Vagina (tissue), 2 donors: ENCODE data around the gene GNB1L. TPM values are rescaled to one million over a fixed set of nuclear protein-coding genes. Genes with fewer than 3 reads are reported as not detected.

Experiments
- DNase-seq, 2 donors: peaks; one replicate each; pipeline ENCODE4 v3.0.0-alpha.2; 2017; ENCODE audit errors: extremely low spot score in 2 of 2
- H3K27ac ChIP-seq: fragments of 200-600 bp; sonication (generic); one replicate; pipeline ENCODE4 v1.5.1; 2019
- H3K27me3 ChIP-seq: fragments of 200-600 bp; sonication (generic); one replicate; pipeline ENCODE4 v1.5.1; 2019
- H3K36me3 ChIP-seq, 2 donors: fragments of 200-600 bp; sonication (generic); one replicate each; pipeline ENCODE4 v1.5.1; 2017 to 2019
- H3K4me1 ChIP-seq: fragments of 200-600 bp; sonication (generic); one replicate; pipeline ENCODE4 v1.5.1; 2019
- H3K4me3 ChIP-seq, 2 donors: fragments of 200-600 bp; sonication (generic); 1 replicate in 1 of 2; 2 replicates in 1 of 2; pipeline ENCODE4 v1.5.1; 2016 to 2019
- H3K9me3 ChIP-seq: fragments of 200-600 bp; sonication (generic); one replicate; pipeline ENCODE4 v1.5.1; 2019
- POLR2A ChIP-seq, 2 donors: fragments of 450-650 bp; IDR thresholded peaks; one replicate each; pipeline ENCODE4 v1.6.1; 2017; ENCODE audit warnings: antibody characterized with exemption in 2 of 2, mild to moderate bottlenecking in 2 of 2, moderate library complexity in 2 of 2
- POLR2AphosphoS5 ChIP-seq, 2 donors: sonication (generic); formaldehyde crosslinking; IDR thresholded peaks; one replicate each; pipeline ENCODE4 v1.9.0; 2017; ENCODE audit warnings: antibody characterized with exemption in 2 of 2, mild to moderate bottlenecking in 2 of 2, low read depth in 1 of 2; ENCODE audit not compliant: insufficient read depth in 1 of 2
- intact Hi-C: fragments of 100-400 bp; cut with DNase I; formaldehyde crosslinking; loops from one replicate; pipeline ENCODE4 v1.15.1; 2023
- total RNA-seq: library from RNA; depleted of rRNA; stranded (reverse); fragments of >200 nt; gene quantifications from one replicate; pipeline ENCODE4 v1.2.3, GENCODE V29; 2016
- TF ChIP-seq, protein P1 (sequence below), 3 experiments: fragments of 450-650 bp in 2 of 3; fragments of 200-600 bp in 1 of 3; sonication (generic) in 1 of 3; IDR thresholded peaks; one replicate each; pipeline ENCODE4 v1.5.1; 2017 to 2019; ENCODE audit warnings: antibody characterized with exemption in 3 of 3, mild to moderate bottlenecking in 2 of 3, moderate library complexity in 2 of 3

GNB1L gene
- total RNA-seq, 1 donor from 2014 or later = 14.0 TPM

DNA sequence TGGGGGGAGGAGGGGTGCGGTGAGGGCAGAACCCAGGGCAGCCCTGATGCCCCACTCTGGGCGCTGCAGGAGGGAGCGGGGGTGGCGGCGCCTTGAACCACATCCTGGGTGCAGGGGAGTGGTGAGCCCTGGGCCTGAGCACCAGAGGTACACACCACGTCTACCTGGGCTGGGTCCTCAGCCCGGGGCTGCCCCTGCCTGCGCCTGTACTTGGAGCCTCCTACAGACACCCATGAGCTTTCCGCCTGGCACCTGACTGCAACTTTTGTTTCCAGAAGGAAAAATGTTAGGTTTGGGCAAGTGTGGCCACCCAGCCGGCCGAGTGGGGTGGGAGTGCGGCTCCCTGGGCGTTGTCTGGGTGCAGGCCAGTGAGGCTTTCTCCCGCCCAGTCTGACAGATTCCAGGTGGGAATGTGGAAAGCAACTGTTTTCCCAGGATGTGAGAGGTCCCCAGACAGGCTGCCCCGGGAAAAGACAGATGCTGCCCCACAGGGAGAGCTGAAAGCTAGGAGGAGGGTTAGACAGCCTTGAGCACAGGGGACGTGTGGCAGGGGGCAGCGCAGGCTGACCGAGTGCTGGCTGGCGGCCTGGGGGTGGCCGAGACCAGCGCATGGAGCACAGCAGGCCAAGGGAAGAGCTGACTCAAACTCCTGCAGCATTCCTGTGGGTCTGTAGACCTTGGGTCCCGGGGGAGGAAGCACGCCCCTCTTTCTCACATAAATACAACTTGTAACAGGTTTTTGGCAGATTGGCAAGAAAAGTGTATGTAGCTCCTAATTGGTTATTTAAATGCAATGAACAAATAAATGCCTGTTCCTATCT is 44.1 kb downstream of the GNB1L start:
- Histone ChIP-seq H3K27me3 (no peaks in the 10 kb centered on the region), H3K36me3 (no peaks in the 10 kb centered on the region), H3K9me3 (no peaks in the 10 kb centered on the region), H3K27ac (no peak overlapping the region), H3K4me3 (no peak overlapping the region), H3K4me1 (peaks cover 34% of the 10 kb centered on the region)
- no peak for DNase-seq
- intact Hi-C loops = no loop called here
- TF ChIP-seq, protein P1, sequence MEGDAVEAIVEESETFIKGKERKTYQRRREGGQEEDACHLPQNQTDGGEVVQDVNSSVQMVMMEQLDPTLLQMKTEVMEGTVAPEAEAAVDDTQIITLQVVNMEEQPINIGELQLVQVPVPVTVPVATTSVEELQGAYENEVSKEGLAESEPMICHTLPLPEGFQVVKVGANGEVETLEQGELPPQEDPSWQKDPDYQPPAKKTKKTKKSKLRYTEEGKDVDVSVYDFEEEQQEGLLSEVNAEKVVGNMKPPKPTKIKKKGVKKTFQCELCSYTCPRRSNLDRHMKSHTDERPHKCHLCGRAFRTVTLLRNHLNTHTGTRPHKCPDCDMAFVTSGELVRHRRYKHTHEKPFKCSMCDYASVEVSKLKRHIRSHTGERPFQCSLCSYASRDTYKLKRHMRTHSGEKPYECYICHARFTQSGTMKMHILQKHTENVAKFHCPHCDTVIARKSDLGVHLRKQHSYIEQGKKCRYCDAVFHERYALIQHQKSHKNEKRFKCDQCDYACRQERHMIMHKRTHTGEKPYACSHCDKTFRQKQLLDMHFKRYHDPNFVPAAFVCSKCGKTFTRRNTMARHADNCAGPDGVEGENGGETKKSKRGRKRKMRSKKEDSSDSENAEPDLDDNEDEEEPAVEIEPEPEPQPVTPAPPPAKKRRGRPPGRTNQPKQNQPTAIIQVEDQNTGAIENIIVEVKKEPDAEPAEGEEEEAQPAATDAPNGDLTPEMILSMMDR (IDR thresholded peaks at IDR 0.05) = no peak
- no peak for TF ChIP-seq POLR2AphosphoS5 (IDR thresholded peaks at IDR 0.05; ENCODE audit: insufficient read depth in 1 of 2, low read depth in 1 of 2)

DNA sequence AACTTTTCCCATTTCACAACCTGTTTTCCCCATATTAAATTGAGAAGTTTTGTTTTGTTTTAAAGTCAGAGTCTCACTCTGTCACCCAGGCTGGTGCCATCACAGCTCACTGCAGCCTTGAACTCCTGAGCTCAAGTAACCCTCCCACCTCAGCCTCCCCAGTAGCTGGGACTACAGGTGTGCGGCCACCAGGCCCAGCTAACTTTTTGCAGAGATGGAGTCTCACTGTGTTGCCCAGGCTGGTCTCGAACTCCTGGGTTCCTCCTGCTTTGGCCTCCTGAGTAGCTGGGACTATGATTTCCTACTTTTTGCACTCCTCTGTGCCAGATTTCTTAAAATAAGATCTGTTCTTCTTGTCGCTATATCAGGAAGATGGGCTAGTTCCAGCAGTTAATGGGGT is 44.9 kb downstream of the GNB1L start:
- Histone ChIP-seq H3K4me3 (no peak overlapping the region), H3K27me3 (no peaks in the 10 kb centered on the region), H3K9me3 (no peaks in the 10 kb centered on the region), H3K4me1 (peaks cover 38% of the 10 kb centered on the region), H3K27ac (no peak overlapping the region), H3K36me3 (no peaks in the 10 kb centered on the region)
- no peak for DNase-seq
- intact Hi-C loops = no loop called here
- TF ChIP-seq, protein P1 (IDR thresholded peaks at IDR 0.05) = no peak
- TF ChIP-seq POLR2AphosphoS5 (IDR thresholded peaks at IDR 0.05; ENCODE audit: insufficient read depth in 1 of 2, low read depth in 1 of 2) (no peak), POLR2A (IDR thresholded peaks at IDR 0.05) (no peak)

DNA sequence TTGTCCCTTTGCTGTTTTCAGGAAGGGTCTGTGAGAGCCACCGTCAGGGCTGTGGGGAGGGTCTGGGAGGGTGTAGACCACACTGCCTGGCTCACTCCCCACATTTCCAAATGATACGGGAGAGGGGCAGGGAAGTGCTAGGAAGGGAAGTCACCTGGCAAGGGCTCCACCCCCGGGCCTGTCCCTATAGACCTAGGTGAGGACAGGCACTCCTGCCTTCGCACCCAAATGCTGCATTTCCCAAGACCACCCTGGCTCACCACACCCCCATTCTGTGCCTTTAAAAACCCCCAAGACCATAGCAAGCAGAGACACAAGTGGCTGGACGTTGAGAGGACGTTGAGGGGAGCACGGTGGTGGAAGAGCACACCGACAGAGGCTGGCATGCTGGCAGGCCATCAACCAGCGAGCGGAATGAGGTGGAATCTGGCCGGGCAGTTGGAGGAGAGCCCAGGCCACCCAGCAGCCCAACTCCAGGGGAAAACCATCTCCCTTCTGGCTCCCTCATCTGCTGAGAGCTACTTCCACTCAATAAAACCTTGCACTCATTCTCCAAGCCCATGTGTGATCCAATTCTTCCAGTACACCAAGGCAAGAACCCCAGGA is 45.7 kb downstream of the GNB1L start:
- Histone ChIP-seq H3K27me3 (no peaks in the 10 kb centered on the region), H3K9me3 (no peaks in the 10 kb centered on the region), H3K27ac (no peak overlapping the region), H3K36me3 (no peaks in the 10 kb centered on the region), H3K4me1 (peaks cover 38% of the 10 kb centered on the region), H3K4me3 (no peak overlapping the region)
- TF ChIP-seq POLR2A (IDR thresholded peaks at IDR 0.05) = no peak
- no peak for TF ChIP-seq POLR2AphosphoS5 (IDR thresholded peaks at IDR 0.05; ENCODE audit: insufficient read depth in 1 of 2, low read depth in 1 of 2)
- intact Hi-C loops = no loop called here
- DNase-seq = no peak

DNA sequence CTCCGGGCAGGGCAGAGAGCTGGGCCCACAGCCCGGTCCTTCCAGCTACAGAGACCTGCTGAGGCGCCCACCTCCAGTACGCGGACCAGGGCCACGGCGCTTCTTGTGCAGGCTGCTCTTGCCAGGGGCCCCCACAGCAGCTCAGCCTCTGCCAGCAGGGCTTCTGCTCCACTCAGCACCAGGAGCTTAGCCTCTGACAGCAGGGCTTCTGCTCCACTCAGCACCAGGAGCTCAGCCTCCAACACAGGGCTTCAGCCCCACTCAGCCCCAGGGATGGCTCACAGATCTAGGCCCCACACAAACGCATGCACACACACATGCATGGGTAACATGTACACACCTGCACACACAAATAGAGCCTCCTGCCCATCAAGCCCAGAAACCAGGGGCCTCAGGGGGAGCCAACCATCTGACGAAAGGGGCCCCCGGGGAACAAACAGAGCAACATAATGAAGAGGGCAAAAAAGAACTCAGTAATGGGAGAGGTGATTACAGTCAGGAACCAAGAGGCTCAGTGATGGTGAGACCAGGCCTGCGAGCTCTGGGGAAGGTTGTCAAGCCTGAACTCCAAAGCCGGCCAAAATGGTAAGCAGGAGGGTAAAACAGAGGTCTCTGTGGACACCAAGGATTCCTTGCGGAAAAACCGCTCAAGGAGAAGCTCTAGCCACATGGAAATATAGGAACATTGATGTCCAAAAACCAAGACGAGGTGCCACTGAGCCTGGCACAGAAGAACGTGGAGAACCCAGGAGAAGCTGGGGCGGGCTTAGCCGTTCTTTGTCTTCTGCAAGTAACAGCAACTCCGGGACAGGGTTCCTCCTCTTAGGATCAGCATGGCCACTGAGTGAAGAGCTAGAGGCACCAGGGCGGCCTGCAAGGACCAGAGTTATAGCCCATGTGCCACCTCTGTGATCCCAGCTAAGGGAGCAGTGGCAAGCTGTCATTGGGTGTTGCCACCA is 46.5 kb downstream of the GNB1L start:
- no peak for DNase-seq
- Histone ChIP-seq H3K27ac (no peak overlapping the region), H3K9me3 (no peaks in the 10 kb centered on the region), H3K4me1 (peaks cover 38% of the 10 kb centered on the region), H3K4me3 (no peak overlapping the region), H3K27me3 (no peaks in the 10 kb centered on the region), H3K36me3 (no peaks in the 10 kb centered on the region)
- intact Hi-C loops = no loop called here
- TF ChIP-seq, protein P1 (IDR thresholded peaks at IDR 0.05) = no peak
- TF ChIP-seq POLR2A (IDR thresholded peaks at IDR 0.05) = no peak
- no peak for TF ChIP-seq POLR2AphosphoS5 (IDR thresholded peaks at IDR 0.05; ENCODE audit: insufficient read depth in 1 of 2, low read depth in 1 of 2)

DNA sequence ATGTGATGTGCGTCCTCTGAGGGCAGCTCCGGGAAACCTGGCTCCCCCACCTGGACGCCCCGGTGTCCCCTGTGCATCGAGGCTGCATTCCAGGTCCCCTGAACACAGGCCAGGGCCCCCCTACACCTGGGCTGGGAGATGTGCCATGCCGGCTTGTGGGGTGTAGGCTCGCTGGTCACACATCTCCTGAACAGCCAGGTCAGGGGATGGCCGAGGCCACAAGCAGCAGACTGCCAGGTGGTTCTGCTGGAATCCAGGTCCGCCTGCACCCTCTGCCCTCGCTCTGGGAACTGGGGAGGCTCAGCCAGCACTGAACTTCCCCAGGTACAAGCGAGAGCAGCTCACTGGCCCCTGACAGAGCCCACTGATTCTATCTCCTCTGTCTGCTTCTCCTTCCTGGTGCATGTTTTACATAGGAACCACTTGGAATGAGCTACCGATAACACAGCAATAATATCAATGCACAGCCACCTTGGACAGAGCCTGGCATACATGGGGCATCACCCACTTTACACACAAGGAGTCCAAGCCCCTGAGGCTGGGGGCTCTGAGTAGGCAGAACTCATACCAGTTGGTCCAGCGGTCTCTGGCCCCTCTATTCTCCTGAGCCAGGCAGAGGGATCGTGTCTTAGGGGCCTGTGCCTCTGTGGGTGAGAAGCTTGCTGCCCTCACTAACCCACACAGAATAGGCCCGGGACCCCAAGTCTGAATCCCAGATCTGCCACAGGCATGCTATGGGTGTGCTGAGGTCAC is 47.3 kb downstream of the GNB1L start:
- DNase-seq = no peak
- intact Hi-C loops = no loop called here
- Histone ChIP-seq H3K27me3 (no peaks in the 10 kb centered on the region), H3K4me3 (no peak overlapping the region), H3K9me3 (no peaks in the 10 kb centered on the region), H3K27ac (no peak overlapping the region), H3K36me3 (no peaks in the 10 kb centered on the region), H3K4me1 (peaks cover 38% of the 10 kb centered on the region)
- no peak for TF ChIP-seq POLR2A (IDR thresholded peaks at IDR 0.05)
- TF ChIP-seq, protein P1 (IDR thresholded peaks at IDR 0.05) = no peak
- TF ChIP-seq POLR2AphosphoS5 (IDR thresholded peaks at IDR 0.05; ENCODE audit: insufficient read depth in 1 of 2, low read depth in 1 of 2) = no peak
